ACC112 (cell line): ENCODE results near the gene ZNF467.
A peak's percentile ranks its signal among the peaks of the same experiment; 100 is the strongest.

Experiments used
- H2AFZ ChIP-seq: fragments of 200-600 bp; sonication (generic); one replicate; pipeline ENCODE4 v1.6.0; 2017; ENCODE audit warnings: antibody characterized with exemption, low read length; ENCODE audit not compliant: unreplicated experiment
- H3K27ac ChIP-seq: fragments of 200-600 bp; sonication (generic); 2 replicates; pipeline ENCODE4 v1.5.1; 2014; ENCODE audit warnings: low read depth, mild to moderate bottlenecking, antibody characterized with exemption, low read length, moderate library complexity
- H3K27me3 ChIP-seq: fragments of 200-600 bp; sonication (generic); 2 replicates; pipeline ENCODE4 v1.6.1; 2014; ENCODE audit warnings: mild to moderate bottlenecking, antibody characterized with exemption, low read length, moderate library complexity, mixed read lengths; ENCODE audit not compliant: insufficient read depth
- H3K36me3 ChIP-seq: fragments of 200-600 bp; sonication (generic); 2 replicates; pipeline ENCODE4 v1.6.1; 2016; ENCODE audit warnings: mild to moderate bottlenecking, antibody characterized with exemption, low read length, moderate library complexity, mixed read lengths; ENCODE audit not compliant: insufficient read depth
- H3K4me1 ChIP-seq: fragments of 200-600 bp; sonication (generic); one replicate; pipeline ENCODE4 v1.6.1; 2016; ENCODE audit warnings: low read length, mixed read lengths; ENCODE audit not compliant: insufficient read depth, unreplicated experiment, control insufficient read depth
- H3K4me3 ChIP-seq: fragments of 200-600 bp; sonication (generic); 2 replicates; pipeline ENCODE4 v1.5.1; 2014; ENCODE audit warnings: mild to moderate bottlenecking, low read depth, low read length
- H3K79me2 ChIP-seq: fragments of 200-600 bp; sonication (generic); one replicate; pipeline ENCODE4 v1.6.0; 2016; ENCODE audit warnings: low read length; ENCODE audit not compliant: control insufficient read depth, unreplicated experiment, insufficient read depth

Gene ZNF467

DNA sequence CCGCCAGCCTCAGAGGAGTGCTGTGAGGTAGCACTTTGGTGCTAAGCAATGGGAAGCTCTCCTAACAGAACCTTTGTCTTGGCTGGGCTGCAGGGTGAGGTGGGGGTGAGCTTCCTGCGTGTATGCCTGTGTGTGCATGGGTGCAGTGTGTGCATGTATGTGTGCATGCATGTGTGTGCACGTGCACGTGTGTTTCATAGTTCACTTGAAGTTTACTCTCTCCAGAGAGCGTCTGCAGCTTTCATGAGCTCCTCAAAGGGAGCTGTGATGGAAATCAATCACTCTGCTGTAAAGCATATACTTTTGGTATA, 4.9 kb upstream of the ZNF467 start:
- peaks cover 4% of the 10 kb centered on the region; the same call in 1 of the 2 replicates for H3K27me3 ChIP-seq
- H3K27ac ChIP-seq = no peak overlapping the region
- H3K4me1 ChIP-seq = peaks cover 9% of the 10 kb centered on the region
- no peaks in the 10 kb centered on the region for H3K79me2 ChIP-seq
- H3K4me3 ChIP-seq = no peak overlapping the region
- no peak overlapping the region for H2AFZ ChIP-seq
- no peaks in the 10 kb centered on the region for H3K36me3 ChIP-seq

DNA sequence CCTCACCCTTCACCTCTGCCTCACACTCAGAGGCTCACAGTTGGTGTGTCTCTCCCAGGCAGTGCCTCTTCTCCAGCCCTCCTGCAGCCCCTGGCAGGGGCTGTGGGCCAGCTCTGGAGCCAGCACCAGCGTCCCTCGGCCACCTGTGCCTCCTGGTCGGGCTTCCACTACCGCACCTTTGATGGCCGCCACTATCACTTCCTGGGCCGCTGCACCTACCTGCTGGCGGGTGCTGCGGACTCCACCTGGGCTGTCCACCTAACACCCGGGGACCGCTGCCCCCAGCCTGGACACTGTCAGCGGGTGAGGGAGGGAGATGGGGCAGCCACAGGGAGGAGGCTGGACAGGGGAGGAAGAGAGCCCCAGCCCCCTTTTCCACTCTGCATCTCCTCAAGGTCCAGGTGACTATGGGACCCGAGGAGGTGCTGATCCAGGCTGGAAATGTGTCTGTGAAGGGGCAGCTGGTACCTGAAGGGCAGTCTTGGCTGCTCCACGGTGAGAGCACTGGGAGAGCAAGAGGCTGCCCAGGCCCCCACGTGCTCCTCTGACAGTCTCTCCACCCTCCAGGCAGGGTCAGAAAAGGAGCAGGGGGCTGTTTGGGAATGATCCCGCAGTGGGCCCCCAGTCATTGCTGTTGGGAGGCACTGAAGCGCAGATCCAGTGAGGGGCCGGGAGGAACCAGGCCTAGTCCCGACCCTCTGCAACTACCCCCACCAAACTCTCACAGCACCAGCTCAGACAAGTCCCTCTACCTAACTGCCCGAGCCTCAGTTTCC, 4.4 kb upstream of the ZNF467 start:
- H2AFZ ChIP-seq = no peak overlapping the region
- H3K4me1 ChIP-seq = peaks cover 9% of the 10 kb centered on the region
- H3K4me3 ChIP-seq = no peak overlapping the region
- peaks cover 8% of the 10 kb centered on the region for H3K27me3 ChIP-seq
- no peaks in the 10 kb centered on the region for H3K36me3 ChIP-seq
- H3K27ac ChIP-seq = no peak overlapping the region
- H3K79me2 ChIP-seq = no peaks in the 10 kb centered on the region

DNA sequence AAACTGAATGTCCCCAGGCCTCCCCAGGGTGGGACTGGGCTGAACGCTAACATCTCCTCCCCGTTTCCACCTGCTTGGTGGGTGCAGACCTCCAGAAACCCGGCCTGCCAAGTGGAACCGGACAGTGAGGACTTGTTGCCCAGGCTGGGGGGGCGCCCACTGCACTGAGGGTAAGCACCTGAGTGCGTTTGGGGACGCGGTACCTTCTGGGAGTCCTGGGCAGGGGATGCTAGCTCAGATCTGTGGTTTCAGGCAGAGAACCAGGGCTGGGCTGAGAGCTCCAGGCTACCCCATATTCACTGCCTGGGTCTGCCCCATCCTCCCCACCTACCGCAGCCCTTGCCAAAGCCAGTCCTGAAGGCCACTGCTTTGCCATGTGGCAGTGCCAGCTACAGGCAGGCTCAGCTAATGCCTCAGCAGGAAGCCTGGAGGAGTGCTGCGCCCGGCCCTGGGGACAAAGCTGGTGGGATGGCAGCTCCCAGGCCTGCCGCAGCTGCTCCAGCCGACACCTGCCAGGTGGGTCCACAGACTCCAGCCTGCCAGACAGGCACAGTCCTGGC, 3.5 kb upstream of the ZNF467 start:
- Histone ChIP-seq H3K36me3 (no peaks in the 10 kb centered on the region), H3K4me1 (peaks cover 9% of the 10 kb centered on the region), H3K4me3 (no peak overlapping the region), H3K27me3 (peaks cover 12% of the 10 kb centered on the region), H3K79me2 (no peaks in the 10 kb centered on the region), H3K27ac (no peak overlapping the region), H2AFZ (no peak overlapping the region)

DNA sequence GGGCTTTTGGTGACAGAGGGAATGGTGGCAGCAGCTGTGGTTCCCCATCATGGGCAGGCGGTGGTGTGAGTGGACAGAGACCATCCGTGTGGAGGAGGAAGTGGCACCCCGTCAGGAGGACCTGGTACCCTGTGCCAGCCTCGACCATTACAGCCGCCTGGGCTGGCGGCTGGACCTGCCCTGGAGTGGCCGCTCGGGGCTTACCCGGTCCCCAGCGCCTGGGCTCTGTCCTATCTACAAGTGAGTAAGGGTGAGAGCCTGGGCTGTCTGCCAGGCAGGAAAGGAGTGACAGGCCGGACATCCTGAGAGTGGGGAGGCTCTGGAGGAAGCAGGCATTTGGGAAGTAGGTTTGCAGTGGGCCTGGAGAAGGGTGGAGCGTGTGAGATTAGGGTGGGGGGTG, 2.9 kb upstream of the ZNF467 start:
- no peak overlapping the region for H2AFZ ChIP-seq
- H3K27me3 ChIP-seq = peaks cover 12% of the 10 kb centered on the region
- peaks cover 9% of the 10 kb centered on the region for H3K4me1 ChIP-seq
- no peak overlapping the region for H3K27ac ChIP-seq
- no peaks in the 10 kb centered on the region for H3K79me2 ChIP-seq
- H3K4me3 ChIP-seq = no peak overlapping the region
- no peaks in the 10 kb centered on the region for H3K36me3 ChIP-seq

DNA sequence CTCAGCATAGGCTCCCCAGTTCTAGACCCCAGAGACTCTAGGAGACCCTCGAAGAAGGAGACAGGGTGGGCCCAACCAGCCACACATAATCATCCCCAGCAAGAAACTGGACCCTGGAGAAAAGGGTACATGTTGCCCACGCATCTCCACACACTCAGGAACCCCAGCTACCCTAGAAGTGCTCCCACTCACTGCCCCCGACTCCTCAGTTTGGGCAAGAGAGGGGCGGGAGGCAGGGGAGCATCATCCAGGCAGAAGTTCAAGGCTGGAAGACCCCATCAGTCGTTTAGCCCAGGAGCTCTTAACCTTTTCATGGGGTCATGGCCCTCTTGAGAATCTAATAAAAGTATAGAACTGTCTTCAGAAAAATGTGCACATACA, 1.8 kb upstream of the ZNF467 start:
- Histone ChIP-seq H3K4me3 (no peak overlapping the region), H3K79me2 (no peaks in the 10 kb centered on the region), H3K4me1 (peaks cover 9% of the 10 kb centered on the region), H2AFZ (no peak overlapping the region), H3K27me3 (peaks cover 12% of the 10 kb centered on the region), H3K27ac (no peak overlapping the region), H3K36me3 (no peaks in the 10 kb centered on the region)

DNA sequence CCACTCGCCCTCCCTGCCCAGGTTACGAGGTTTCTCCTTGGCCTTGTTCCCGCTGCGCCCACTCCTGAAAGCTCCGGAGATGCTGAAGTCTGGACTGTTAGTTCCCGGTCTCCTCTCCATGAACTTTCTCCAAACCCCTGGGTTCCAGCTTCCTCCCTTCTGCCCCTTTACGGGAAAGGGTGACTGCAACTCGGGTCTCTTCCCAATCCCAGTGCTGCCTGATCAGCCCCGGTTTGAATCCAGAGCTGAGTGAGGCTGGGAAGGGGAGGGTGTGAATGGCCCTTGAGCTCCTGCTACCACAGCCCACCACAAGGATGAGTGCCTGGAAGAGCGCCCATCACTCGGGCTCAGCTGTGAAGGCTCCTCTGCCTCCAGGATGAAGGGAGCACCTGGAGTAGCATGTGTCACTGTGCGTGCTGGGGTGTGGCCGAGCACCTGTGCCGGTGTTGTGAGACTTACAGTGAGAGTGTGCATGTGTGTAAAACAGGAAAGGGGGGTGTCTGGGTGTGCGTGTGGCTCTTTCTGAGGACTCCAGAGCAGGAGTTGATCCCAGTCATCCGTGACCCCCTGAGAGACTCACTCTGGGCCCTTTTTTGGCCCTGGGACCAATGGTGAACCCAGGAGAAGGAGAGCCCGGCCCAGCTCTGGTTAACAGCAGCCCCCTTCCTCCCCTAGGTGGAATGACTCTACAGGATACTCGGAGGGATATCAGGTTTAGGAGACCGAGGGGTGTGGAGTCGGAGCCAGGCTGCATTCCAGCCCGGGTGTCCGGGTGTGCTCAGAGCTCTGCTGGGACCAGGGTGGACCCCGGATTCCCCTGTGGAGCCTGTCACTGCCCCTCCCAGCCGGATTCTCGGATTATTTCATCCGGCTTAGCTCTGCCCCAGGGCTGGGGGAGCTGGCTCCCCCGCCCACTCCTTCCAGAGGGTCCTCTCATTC, 1.1 kb upstream of the ZNF467 start:
- H3K4me3 ChIP-seq = no peak overlapping the region
- no peak overlapping the region for H2AFZ ChIP-seq
- peaks cover 9% of the 10 kb centered on the region for H3K4me1 ChIP-seq
- no peaks in the 10 kb centered on the region for H3K79me2 ChIP-seq
- no peaks in the 10 kb centered on the region for H3K36me3 ChIP-seq
- H3K27me3 ChIP-seq = peaks cover 12% of the 10 kb centered on the region
- no peak overlapping the region for H3K27ac ChIP-seq

DNA sequence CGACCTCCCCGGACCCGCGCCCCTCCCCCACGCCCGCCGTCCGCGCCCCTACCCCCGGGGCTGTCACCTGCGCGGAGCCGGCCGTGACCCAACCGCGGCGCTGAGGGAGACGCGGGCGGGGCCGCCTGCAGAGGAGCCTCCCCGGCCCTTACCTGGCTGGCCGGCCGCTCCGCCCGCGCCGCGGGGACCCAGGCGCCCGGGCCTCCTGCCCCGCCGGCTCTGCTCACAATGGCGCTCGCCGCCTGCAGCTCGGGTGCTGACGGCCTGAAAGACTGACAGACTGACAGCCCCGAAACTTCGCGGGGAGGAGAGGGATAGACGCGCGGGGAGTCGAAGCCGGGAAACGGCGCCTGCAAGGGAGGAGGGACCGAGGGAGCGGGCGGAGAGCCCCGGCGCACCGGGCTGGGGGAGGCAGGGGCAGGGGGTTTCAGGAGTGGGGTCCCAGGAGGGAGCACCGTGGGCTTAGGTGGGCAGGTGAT, 393 bp downstream of the ZNF467 start:
- H3K27ac ChIP-seq = no peak overlapping the region
- H3K79me2 ChIP-seq = no peaks in the 10 kb centered on the region
- H2AFZ ChIP-seq = no peak overlapping the region
- H3K27me3 ChIP-seq = peaks cover 26% of the 10 kb centered on the region
- peaks cover 9% of the 10 kb centered on the region for H3K4me1 ChIP-seq
- H3K36me3 ChIP-seq = no peaks in the 10 kb centered on the region
- peak overlapping the region; percentile 78 for H3K4me3 ChIP-seq

DNA sequence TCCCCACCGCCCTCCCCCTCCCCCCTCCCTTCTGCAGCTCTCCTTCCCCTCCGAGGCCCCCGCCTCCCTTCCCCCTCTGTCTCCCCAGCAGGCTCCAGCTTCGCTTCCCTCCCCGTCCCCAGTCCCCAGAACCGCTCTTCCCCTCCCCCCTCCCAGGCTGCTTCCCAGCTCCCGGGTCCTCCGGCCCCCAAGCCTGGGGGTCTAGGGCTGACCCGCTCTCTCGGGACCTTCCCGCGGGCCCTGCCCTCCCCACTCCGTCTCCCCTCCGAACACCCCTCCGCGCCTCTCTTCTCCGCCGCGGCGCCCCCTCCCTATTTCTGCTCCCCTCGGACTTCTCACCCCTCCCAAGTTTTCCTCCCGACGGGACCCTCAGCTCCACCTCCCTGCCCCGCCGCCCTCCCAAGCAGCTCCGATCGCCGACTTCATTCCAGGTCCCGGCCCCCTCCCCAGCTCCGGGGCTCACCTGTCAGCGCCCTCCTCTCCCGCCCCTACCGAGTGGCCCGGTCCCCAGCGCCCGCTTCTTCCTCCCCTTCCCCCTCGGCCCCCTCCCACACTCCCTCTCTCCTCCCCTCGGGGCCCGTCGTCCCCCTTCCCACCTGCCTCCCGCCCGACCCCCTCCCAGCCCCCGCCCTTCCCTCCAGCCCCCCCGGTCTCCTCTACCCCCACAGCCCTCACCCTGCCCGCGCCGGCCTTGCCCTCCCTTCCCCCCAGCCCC, 990 bp downstream of the ZNF467 start:
- Histone ChIP-seq H3K4me3 (peak overlapping the region; percentile 84), H3K36me3 (no peaks in the 10 kb centered on the region), H3K27ac (no peak overlapping the region), H3K4me1 (peaks cover 9% of the 10 kb centered on the region), H3K79me2 (no peaks in the 10 kb centered on the region), H2AFZ (peak overlapping the region; percentile 25), H3K27me3 (peaks cover 32% of the 10 kb centered on the region)

DNA sequence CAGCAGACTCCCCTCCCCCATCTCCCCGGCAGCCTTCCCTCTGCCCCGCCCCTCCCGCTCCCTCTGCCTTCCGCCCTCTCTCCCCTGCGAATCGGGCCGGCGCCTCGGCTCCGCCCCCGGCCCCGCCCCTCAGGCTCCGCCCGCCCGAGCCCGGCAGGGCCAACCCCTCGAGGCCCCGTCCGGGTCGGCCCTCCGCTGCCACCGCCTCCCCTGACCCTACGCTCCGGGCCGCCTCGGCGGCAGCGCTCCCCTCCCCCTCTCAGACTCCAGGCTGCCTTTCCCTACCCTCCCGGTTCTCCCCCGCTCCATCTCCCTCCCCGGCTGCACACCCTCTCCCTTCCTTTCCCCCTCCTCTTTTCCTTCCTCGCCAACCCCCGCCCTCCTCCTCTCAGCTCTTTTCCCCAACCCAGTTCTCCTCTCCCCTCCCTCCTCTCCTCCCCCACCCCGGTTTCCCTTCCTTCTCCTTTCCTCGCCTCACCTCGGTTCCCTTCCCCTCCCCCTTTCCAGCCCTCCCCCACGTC, 1.6 kb downstream of the ZNF467 start:
- peaks cover 38% of the 10 kb centered on the region for H3K27me3 ChIP-seq
- H3K4me3 ChIP-seq = peak overlapping the region; percentile 79
- peaks cover 8% of the 10 kb centered on the region for H3K4me1 ChIP-seq
- no peaks in the 10 kb centered on the region for H3K79me2 ChIP-seq
- no peak overlapping the region for H3K27ac ChIP-seq
- no peak overlapping the region for H2AFZ ChIP-seq
- H3K36me3 ChIP-seq = no peaks in the 10 kb centered on the region
